Left kidney (tissue), 2 donors: ENCODE results near the gene DRG2. TPM values are rescaled to one million over a fixed set of nuclear protein-coding genes. Genes with fewer than 3 reads are reported as not detected.

Source experiments
- DNase-seq: peaks from one replicate; pipeline ENCODE4 v3.0.0-alpha.2; 2013
- polyA plus RNA-seq: library from polyadenylated mRNA; unstranded; fragments of 120-200 nt; gene quantifications from one replicate; pipeline ENCODE4 v1.2.1, GENCODE V29; 2013; ENCODE audit not compliant: insufficient read length

The DRG2 gene
- polyA plus RNA-seq, 1 donor, result 37.2 TPM

DNA sequence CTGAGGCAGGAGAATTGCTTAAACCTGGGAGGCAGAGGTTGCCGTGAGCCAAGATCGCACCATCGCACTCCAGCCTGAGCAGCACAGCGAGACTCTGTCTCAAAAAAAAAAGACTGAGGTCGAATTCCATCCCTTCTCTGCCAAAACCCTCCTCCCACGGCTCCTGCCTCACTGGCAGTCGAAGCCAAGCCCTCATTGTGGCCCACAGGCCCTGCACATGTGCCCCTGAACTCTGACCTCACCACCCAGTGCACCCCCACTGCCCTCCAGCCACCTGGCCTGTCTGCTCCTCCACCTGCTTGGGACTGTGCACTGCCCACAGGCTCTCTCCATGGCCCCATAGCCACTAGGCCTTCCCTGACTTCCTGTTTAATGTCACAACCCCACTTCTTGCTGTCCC lies 27.8 kb downstream of the DRG2 start:
- DNase-seq, result no peak

DNA sequence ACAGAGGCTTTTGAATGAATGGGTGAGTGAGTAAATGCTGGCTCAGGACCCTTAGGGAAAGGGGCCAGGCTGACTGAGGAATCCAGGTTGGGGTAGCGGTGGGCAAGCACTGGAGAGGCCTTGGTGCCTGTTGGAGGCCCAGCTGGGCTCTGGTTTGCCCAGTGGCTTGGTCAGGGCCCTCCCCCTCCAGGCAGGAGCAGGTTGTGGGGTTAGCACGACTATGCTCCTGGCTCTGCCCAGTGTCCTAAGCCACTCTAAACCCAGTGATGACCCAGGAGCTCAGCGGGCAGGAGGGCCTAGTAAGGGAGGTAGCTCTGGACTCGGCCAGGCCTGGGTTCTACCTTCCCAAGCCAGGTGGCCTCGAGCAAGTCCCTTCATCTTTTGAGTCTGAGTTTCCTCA lies 28.3 kb downstream of the DRG2 start:
- no peak for DNase-seq

DNA sequence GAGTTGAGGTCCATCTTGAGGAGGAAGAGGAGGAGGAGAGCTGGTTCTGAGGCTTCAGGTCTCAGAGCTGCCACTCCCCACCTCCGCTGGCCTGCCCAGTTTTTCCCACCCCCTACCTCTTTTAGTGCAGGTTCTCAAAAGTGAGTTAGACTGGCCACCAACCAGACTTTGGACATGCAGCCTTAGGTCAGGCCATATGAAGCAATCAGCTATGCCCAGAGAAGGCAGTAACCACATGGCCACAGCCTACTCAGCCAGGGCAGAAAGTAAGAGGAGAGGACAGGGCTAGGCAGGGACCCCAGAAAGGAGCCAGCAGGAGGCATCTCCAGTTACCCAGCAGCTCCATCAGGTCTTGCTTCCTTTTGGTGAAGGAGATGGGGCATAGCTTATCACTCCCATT lies 29.8 kb downstream of the DRG2 start:
- no peak for DNase-seq

DNA sequence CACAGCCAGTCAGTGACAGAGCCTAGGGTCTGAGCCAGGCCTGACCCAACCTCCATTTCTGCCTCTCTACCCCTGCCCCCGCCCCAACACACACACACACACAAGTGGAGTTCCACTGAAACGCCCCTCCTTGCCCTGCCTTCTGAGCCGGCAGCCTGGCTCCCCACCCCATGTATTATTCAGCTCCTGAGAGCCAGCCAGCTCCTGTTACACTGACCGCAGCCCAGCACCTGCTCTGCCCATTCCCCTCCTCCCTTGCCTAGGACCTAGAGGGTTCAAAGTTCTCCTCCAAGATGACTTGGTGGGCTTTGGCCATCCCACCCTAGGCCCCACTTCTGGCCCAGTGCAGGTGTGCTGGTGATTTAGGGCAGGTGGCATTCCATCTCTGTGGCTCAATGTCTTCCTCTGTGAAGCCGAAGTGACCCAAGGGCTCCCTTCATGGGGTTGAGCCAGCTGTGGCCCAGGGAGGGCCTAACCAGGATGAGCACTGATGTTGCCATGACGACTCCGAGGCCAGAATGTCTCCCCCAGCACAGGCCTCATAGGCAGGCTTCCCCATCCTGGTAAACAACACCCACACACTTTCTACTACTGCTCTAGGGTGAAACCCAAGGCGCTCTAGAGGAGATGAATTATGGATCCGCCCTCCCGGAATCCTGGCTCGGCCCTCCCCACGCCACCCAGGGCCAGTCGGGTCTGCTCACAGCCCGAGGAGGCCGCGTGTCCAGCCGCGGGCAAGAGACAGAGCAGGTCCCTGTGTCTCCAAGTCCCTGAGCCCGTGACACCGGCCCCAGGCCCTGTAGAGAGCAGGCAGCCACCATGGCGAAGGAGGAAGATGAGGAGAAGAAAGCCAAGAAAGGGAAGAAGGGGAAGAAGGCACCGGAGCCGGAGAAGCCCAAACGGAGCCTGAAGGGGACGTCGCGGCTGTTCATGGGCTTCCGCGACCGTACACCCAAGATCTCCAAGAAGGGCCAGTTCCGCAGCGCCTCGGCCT lies 30.5 kb downstream of the DRG2 start:
- DNase-seq, result peak; percentile 50

DNA sequence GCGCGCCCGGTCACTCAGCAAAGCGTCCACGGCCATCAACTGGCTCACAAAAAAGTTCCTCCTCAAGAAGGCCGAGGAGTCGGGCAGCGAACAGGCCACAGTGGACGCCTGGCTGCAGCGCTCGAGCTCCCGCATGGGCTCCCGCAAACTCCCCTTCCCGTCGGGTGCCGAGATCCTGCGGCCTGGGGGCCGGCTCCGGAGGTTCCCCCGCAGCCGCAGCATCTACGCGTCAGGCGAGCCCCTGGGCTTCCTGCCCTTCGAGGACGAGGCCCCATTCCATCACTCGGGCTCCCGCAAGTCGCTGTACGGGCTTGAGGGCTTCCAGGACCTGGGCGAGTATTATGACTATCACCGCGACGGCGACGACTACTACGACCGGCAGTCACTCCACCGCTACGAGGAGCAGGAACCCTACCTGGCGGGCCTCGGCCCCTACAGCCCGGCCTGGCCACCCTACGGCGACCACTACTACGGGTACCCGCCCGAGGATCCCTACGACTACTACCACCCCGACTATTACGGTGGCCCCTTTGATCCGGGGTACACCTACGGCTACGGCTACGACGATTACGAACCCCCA lies 31.5 kb downstream of the DRG2 start:
- DNase-seq, result no peak

DNA sequence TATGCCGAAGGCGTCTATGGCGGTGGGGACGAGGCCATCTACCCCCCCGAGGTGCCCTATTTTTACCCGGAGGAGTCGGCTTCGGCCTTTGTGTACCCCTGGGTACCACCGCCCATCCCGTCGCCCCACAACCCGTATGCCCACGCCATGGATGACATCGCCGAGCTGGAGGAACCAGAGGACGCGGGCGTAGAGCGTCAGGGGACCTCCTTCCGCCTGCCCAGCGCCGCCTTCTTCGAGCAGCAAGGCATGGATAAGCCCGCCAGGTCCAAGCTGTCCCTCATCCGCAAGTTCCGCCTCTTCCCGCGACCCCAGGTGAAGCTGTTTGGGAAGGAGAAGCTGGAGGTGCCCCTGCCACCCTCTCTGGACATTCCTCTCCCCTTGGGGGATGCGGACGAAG lies 32.2 kb downstream of the DRG2 start:
- DNase-seq, result no peak

DNA sequence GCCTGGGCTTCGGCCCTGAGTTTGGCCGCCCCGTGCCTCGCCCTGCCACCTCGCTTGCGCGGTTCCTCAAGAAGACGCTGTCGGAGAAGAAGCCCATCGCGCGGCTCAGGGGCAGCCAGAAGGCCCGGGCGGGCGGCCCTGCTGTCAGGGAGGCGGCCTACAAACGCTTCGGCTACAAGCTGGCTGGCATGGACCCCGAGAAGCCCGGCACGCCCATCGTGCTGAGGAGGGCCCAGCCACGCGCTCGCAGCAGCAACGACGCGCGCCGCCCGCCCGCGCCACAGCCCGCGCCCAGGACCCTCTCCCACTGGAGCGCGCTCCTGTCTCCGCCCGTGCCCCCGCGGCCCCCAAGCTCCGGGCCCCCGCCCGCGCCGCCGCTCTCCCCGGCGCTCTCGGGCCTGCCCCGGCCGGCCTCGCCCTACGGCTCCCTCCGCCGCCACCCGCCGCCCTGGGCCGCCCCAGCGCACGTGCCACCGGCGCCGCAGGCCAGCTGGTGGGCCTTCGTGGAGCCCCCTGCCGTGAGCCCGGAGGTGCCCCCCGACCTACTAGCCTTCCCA lies 32.8 kb downstream of the DRG2 start:
- no peak for DNase-seq

DNA sequence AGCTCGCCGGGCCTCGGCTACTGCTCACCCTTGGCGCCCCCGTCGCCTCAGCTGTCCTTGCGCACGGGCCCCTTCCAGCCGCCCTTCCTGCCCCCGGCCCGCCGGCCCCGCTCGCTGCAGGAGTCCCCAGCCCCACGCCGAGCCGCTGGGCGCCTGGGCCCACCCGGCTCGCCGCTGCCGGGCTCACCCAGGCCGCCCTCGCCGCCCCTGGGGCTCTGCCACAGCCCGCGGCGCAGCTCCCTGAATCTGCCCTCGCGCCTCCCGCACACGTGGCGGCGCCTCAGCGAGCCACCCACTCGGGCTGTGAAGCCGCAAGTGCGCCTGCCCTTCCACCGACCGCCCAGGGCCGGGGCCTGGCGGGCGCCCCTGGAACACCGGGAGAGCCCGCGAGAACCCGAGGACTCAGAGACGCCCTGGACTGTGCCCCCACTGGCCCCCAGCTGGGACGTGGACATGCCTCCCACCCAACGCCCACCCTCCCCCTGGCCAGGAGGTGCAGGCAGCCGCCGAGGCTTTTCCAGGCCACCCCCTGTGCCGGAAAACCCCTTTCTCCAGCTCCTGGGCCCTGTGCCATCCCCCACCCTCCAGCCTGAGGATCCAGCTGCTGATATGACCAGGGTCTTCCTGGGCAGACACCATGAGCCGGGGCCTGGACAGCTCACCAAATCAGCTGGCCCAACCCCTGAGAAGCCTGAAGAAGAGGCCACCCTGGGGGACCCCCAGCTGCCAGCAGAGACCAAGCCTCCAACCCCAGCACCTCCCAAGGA lies 33.6 kb downstream of the DRG2 start:
- no peak for DNase-seq

DNA sequence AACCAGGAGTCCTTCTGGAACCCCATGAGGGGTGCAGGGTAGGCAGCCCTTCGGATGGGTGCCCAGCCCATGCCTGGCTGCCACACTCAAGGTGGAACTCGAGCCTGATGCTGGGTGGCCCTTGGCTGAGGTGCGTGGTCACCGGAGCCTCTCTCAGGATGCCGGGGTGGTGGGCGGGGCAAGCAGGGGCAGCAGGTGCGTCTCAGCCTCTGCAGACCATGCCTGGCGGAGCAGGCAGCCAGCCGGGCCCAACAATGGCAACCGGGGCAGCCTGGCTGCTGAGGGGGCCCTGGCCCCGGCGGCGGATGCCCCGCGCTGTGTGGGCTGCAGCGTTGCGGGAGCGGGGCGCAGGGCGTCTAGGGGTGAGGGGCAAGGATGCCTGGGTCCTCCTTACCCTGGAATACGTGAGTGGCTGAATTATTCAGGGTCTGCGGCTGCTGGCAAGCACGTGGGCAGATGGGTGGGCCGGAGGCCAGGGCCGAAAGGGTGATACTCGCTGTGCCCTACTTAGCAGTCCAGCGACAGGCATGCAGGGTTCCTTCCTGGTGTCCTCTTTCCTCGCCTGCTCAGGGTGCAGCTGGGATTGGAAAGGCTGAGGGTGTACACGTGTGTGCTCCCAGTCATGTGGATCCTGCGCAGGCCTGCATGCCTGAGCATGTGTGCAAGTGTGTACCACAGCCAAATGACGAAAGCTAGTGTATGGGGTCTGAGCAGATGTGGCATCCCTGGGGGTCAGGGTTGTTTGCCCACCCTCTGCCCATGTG lies 35.4 kb downstream of the DRG2 start:
- DNase-seq, result no peak

DNA sequence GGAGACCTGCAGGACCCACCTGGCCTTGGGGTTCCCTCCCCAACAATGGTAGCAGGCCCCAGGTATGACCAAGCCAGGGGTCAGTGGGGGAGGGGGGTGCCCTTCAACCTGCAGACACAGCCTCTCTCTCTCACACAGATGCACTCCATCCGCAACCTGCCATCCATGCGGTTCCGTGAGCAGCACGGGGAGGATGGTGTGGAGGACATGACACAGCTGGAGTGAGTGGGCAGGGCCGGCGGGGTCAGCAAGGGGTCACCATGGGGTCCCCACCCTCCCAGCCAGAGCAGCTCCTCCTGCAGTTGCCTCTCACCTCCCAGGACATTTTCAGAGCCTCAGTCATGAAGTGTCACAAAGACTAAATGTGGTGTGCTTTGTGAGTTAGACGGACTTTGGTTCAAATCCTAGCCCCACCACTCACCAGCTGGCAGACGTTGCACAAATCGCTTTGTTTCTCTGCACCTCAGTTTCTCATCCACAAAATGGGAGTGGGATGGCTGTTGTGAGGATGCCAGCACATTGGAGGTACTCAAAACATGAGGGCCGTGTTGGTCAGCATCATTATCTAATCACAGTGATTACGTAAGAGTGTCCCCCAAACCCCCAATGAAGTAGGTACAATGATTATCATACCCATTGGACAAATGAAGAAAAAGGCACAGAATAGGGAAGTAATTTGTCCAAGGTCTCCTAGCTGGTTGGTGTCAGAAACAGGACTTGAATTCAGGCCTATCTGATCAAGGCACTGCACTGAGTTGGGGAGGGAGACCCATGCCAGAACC lies 36.8 kb downstream of the DRG2 start:
- DNase-seq, result no peak

DNA sequence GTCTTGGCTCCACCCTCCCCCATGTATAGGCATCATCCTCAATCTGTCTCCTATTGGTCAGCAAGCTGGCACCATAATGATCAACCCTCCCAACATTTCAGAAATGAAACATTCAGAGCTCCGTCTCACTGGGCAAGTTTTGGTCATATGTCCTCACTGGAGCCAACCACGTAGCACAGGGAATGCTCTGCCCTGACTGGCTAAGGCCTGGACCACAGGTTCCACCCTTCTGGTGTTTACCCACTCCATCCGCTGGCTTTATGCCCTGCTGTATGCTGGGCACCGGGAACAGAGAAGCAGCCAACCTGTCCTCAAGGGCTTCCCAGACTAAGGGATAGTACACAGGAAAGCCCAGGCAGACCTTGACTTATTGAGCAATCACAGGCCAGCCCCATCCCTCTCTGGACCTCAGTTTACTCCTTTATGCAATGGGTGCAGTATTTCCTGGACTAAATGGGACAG lies 41.3 kb downstream of the DRG2 start:
- no peak for DNase-seq

DNA sequence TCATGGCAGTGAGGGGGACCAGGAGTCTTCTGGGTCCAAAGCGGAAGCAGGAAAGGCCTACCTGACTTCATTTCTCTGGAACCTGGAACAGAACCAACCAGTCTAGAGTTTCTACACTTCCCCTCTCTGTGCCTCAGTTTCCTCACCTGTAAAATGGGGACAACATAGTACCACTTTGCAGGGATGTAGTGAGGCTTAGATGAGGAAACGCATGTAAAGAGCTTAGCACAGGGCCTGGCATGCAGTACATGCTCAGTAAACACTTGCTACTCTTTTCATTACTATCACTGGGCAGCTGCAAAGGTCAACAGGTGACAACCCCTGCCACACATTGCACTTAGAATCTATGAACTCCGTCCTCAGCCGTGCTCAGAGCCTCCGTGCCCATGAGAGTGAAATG lies 45.0 kb downstream of the DRG2 start:
- no peak for DNase-seq

DNA sequence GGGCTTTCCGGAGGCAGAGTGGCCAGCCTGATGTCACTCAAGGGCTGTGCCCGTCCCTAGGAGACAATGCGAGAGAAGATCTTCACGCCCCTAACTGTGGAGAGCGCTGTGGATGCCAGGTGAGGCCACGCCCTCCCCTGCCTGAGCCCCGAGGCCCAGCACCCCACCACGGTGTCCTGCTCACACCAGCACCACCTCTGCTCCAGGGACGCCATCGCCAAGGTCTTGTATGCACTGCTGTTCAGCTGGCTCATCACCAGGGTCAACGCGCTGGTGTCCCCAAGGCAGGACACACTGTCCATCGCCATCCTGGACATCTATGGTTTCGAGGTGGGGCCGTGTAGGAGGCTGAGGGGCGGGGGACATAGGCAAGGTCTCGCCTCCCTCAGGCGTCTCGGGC lies 48.6 kb downstream of the DRG2 start:
- DNase-seq, result no peak

DNA sequence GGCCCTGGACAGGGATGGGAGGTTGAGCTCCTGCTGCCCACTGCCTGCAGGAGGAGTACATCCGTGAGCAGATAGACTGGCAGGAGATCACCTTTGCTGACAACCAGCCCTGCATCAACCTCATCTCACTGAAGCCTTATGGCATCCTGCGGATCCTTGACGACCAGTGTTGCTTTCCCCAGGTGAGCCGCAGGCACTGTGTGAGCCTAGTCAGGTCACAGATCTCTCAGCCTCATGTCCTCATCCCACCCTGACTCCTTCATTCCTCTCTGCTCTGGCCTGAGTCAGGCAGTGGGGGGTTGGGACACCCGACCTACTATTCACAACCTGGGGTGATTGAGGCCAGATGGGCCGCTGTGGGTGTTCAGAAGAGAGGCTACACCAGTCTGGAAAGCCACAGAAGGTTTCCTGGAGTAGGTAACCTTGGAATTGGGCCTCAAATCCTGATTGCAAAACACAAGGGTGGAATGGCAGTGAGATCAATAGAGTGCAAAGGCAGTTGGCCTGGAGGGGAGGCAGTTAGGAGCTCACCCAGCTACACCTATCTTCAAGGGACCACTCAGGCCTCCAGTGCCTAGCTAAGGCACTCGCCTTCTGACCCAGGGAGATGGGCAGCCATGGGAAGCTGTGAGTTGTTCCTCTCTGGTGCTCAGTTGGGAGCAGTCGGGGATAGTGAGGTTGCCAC lies 50.5 kb downstream of the DRG2 start:
- DNase-seq, result no peak

DNA sequence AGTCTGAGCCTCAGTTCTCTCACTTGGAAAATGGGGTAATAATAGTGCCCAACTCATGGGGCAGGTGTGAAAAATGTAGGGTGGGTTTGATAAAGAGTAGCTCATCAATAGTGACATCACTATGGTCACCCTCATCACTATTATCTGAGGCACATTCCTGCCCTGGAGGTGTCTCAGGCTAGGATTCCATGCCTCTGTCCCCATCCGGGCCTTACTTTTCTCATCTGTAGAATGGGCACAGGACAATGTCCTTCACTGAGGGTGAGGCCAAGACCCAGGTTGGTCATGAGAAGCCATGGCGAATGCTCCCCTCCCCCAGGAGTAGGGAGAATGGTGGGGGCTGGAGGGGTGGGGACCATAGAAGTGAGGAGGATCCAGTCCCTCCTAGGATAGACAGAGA lies 51.3 kb downstream of the DRG2 start:
- DNase-seq, result no peak

DNA sequence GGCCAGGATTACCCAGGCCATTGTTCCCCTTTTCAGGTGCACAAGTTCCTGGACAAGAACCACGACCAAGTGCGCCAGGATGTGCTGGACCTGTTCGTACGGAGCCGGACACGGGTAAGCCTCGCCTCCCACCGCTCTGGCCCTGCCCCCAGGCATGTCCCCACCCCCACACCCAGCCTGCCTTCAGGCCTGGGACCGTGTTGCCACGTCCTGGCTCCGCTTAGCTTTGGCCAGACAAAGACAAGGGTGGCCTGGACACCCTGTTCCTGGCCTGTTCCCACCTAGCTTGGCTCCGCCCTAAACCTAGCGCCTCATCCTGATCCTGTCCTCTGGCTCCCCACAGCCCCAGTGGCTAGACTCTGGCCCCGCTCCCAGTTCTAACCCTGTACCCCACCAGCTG lies 51.8 kb downstream of the DRG2 start:
- no peak for DNase-seq

DNA sequence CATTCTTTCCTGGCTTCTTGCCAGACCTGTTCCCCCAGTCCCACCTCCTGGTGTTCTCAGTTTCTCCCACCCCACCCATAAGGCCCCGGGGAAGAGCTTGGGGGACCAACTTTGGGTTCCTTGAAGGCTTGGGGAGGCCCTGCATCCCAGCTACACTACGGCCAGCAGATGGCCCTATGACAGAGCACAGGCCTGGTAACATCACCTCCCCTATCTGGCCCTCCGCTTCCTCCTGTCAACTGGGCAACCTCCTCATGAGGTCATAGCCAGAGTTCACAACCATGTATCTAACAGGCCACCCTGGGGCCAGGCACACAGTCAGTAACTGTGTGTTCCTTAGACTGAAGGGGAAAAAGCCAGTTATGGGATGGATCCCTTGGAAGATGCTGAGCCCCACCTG lies 52.2 kb downstream of the DRG2 start:
- DNase-seq, result no peak

DNA sequence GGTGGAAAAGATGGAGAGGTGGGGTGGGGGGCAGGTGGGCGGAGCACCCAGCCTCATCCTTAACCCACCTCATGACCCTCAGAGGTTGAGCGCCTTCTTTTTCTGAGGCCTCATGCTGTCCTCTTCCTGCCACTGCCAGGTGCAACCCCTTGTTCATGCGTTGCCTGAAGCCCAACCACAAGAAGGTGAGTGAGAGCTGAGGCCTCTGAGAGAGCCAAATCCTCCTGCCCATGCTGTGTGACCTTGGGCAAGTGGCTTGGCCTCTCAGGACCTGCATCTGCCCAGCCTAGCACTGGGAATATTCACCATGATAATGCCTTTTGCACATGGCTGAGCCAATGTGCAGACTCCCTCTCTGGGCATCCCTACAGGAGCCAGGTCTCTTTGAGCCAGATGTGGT lies 52.9 kb downstream of the DRG2 start:
- no peak for DNase-seq

DNA sequence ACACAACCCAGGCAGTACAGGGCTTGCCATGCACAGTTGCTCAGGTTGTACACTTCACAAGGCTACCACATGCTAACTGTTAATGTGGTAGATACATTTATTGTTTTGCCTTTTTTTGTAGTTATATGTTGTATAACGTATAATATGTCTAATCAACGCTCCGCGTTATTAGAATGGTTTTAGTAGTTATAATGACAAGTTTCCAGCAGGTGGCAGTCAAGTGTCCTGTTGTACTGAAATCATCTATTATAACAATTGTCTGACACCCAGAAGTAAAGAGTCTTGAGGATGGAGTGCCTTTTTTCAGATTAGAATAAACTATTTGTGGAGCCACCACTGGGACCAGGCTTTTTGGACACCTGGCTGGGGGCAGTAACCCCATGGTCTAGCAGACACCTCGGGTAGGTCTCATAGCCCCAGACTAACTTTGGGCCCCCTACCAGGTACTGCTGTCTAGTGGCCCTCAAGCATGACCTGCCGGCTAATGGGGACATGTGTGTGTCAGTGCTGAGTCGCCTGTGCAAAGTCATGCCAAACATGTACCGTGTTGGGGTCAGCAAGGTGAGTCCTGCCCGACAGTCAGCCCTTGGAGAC lies 53.6 kb downstream of the DRG2 start:
- peak; percentile 50 for DNase-seq

DNA sequence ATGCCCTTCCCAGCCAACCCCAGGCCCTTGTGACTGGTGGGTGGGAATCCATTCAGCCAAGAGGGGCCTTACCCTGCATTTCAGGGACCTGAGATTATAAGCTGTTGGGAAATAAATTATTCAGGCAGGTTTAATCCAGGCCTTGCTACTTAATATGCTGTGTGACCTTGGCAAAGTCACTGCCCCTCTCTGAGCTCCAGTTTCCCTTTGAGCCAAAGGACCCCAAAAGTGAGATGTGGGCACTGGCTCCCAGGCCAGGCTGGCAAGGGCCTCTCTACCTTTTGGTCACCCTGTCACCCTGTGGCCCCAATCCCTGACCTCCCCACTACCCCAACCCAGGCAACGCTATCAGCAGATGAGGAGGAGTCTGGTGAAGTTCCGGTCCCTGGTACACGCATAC lies 54.7 kb downstream of the DRG2 start:
- DNase-seq, result no peak
